Measurements from ENCODE around the gene SEL1L3.

SEL1L3 gene

DNA sequence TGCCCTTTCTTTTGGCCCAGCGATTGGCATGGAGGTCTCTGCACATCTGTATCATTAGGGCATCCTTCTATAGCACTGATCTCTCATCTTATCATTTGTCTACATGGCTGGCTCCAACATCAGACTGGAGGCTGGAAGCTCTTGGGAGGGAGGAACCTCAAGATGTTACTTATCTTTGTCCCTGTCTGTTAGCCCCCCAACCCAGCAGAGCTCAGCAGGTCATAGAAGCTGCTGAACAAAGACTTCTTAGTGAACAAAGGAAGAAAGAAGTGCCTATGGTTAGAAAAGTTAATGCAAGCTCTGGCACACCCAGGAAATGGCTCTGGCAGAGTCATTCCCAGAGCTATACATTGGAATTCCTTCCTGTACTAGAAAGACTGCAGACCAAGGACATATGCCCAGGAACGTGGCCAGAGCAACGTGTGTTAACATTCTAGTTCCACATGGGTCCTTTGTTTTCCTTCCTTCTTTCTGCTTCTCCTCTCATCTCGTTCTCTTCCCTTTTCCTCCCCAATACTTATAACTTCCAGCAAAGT lies 74.0 kb downstream of the SEL1L3 start:
- no peak for DNase-seq (ENCODE audit: low read depth)

DNA sequence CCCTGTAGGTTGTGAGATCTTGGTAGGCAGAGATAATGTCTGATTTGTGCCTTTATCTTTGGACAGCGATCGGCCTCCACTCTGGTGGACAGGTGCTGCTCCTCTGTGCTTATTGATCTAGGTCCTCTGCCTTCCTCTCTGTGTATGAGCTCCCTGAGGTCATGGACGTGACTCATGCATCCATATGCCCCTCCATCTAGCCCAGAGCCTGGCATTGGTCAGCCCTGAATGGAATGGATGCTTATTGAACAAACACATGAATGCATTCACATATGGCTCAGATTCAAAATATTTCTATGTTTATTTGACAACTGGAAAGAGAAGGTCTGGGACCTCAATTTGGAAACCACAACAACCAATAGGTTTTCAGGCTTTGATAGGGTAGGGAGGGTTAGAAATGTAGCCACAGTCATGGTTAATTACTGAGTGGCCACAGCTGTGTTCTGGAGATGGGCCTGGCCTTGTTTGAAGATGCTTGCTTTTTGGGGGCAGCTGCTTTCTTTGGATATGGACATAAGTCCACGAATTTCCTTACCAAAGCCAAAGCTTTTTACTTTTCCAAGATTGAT lies 76.2 kb downstream of the SEL1L3 start:
- no peak for DNase-seq (ENCODE audit: low read depth)

DNA sequence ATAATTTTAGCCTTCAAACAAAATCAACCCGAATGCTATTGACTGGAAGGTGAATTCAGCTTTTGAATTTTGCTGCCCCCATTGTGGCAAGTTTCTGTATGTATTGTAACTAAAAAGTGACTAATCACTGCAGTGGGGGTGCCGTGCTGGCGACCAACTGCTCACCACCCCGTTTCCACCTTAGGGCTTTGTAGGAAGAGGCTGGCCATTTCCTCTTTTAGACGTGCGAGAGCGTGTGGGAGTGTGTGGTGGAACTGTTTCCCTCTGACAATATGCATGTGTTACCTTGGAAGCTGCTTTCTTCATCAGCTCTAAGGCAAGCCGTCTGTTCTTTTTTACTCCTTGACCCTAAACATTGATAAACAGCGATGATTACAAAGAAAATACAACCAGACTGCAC lies 78.8 kb downstream of the SEL1L3 start:
- no peak for DNase-seq (ENCODE audit: low read depth)

DNA sequence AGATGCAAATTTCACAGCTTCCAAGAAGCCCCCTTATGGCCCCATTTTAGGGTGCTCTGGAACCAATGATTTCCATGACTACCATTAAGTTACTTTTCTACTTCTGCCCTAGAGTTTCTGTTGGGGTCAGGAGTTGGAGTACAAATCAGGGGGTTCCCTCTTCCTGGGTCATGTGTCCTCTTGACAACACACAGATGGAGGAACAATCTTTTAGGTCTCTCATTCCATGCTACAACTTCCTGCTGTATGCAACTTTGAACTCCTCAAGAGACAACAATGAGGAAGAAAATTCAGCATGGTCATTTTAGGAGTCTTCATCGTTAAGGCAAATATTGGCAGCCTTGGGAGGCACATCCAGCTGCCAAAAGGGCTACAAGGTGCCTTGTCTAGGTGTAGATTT lies 79.7 kb downstream of the SEL1L3 start:
- DNase-seq (ENCODE audit: low read depth): no peak

DNA sequence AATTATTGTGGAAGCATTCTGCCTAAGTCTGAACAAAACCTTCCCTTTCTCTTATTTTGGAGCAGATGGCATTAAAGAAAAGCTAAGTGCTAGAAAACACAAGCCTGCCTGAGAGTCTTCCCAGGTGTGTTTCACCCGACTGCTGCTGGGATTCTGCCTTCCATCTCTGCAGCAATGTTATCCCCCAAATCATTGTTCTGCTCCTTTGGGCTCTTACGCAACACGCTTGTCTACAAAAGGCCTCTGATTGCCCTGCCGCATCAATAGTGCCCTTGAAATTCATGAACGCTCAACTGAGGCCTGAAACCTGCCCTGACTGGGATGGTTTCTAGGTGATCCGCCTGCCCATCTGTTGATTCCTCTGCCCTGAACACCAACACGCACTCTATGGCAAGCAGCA lies 80.3 kb downstream of the SEL1L3 start:
- DNase-seq (ENCODE audit: low read depth): no peak

DNA sequence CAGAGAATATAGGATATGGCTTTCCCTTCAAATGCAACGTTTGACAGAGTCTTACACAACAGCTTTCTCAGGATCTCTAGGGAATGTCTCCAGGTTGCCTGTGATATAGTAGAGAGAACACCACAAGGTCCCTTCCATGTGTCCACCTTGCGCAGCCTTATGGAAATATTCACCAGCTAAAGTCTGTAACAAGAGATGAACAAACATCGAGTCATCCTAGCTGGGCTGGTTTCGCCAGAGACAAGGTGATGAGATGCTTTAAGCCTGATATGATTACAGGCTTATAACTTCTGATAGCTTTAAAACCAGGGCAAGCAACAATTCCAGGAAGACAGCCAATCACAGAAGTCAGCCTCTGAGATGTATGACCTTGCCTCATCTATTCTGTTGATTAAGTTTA lies 83.8 kb downstream of the SEL1L3 start:
- DNase-seq (ENCODE audit: low read depth): no peak

DNA sequence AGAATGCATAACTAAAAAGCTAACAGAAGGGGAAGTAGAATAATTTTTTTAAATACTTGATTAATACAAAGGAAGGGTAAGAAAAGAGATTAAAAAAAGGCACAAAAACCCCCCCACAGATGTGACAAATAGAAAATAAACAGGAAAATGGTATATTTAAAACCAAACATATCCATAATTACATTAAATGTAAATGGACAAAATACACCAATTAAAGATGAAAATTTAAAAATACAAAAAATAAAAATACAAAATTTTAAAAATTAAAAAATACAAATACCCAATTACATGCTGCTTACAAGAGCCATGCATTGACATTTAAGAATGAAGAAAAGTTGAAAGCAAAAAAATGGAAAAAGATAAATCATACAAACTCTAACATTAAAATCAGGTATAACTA lies 86.0 kb downstream of the SEL1L3 start:
- DNase-seq (ENCODE audit: low read depth): no peak

DNA sequence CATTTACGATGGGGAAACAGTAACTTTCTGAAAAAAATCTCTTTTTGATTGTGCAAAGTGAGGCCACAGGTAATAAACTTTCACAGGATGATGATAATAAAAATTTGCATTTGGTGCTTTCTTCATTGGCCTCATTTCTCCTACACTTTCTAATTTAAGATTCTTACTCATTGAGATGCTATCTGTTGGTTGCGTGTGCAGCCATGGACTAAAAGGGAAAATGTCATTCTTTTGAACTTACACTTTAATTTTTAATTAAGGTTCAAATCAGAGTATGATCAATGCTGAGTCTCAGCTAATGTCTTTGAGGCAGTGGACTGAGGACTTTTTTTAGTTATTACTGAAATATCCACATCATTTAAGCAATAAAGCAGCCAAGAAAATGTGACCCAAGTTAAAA lies 87.6 kb downstream of the SEL1L3 start:
- no peak for DNase-seq (ENCODE audit: low read depth)

DNA sequence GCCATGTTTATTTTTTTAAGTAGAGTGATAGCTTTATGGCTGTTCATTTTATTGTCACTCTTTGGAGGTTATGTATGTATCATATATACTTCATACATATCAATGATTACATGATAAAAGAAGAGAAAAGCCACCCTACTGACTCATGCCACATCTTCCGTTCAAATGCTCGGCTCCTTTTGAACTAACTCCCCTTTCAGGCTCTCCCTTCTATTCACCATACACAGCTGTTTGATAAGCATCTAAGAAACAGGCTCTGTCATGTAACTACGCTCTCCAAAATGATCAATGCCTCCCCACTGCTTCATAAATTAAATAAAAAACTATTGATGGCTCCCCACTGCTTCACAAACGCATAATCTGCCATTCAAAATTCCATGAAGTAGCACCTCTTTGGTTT lies 89.4 kb downstream of the SEL1L3 start:
- no peak for DNase-seq (ENCODE audit: low read depth)

DNA sequence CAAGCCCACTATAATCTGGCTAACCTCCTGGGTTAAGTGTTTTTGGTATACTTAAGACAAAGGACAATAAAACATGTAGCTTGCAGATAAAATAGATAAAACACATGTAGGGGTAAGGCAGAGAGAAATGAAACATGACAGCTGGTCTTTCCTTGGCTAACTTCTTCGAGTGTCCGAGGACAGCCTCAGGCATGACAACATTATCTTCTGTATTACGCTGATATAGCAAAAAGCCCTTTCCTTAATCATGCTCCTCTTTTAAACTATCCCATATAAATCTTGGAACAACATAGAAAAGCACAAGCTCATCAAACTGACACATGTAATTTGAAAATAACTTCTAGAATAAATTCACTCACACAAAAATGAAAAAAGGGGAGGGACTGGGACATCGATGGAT lies 91.1 kb downstream of the SEL1L3 start:
- DNase-seq (ENCODE audit: low read depth): no peak

DNA sequence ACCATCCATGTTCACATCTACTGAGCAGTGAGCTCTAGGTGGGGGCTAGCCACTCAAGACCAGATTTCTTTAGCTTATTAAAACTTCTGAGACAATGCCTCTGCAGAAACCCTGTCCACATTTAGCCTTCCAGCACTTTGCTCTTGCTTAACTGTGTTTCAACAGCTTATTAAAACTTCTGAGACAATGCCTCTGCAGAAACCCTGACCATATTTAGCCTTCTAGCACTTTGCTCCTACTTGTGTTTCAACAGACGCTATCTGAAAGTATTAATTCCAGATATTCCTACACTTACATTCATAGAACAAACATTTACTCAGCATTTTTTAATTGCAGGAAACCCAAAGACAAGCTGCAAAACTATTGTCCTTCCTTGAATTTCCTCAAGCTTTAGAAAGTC lies 91.9 kb downstream of the SEL1L3 start:
- no peak for DNase-seq (ENCODE audit: low read depth)

DNA sequence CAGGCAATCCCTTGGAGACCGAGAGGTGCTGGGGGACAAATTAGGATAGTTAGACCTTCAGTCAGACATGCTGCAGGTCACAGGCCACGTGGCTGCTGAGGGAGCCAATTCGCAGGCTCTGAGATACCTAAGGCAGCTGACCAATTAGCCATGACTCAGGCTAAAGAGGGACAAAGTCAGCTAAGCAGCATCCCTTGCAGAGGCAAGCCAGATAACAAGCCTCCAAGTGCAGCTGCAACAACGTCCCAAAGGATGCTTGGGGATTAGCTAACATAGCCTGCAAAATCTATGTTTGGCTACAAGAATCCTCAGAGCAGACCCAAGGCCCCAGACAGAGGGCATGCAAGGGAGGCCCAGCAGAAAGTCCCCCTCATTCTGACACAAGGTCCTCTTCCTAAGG lies 93.5 kb downstream of the SEL1L3 start:
- DNase-seq (ENCODE audit: low read depth): no peak

DNA sequence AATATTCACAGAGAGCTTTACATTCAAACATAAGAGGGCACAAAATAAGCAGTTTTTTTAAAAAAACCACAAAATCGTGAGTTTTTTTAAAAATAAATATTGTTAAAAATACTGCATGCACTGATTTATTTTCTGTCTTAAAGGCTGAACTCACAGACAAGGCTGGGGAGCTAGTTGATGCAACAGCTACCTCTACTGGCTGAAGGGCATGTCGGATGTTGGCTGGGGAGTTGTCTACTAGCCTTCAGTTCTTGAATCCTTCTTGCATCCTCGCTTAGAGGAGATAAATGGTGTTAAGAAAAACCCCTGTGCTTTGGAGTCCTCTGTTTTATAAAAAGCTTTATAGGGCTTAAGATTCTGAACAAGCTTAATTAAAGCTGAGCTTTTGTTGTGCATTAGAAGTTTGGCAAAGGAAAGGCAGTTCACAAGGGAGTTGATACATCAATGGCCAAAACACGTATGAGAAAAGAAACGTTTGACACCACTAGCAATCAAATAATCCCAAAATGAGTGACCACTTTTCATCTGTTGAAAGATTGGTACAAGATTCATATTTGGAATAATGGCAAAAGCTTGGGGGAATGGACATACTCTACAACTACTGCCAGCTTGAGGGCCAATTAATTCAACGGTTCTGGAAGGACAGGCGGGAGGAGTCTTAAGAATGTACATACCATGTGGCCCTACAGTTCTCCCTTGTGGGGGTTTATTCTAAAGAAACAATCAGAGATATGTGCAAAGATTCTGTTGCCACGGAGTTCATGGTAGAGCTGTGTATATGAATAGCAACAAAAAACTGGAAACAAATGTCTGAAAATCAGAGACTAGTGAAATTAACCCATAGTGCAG lies 94.7 kb downstream of the SEL1L3 start:
- DNase-seq (ENCODE audit: low read depth): no peak

DNA sequence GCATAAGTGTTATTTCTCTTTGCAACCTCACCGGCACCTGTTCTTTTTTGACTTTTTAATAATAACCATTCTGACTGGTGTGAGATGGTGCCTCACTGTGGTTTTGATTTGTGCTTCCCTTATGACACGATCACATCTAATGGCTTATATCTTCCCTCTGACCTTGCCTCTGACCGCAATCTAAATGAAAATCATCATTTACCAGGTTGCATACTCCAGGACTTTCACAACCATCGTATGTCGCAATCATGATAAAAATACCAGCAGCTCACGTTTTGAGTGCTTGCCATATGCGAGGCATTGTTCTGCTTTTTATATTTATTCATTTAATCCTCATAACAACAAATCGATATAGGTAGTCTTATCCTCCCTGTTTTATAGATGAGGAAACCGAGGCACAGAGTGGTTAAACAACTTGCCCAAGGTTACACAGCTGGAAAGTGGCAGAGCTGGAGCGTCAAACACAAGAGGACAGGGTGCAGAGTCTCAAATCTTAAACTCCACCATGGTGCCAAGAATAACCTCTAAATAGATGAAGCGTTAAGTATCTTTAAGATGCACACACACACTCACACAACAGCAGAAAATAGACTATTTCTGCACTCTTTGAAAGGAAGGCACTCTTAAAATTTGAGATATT lies 102.2 kb downstream of the SEL1L3 start:
- no peak for DNase-seq (ENCODE audit: low read depth)

DNA sequence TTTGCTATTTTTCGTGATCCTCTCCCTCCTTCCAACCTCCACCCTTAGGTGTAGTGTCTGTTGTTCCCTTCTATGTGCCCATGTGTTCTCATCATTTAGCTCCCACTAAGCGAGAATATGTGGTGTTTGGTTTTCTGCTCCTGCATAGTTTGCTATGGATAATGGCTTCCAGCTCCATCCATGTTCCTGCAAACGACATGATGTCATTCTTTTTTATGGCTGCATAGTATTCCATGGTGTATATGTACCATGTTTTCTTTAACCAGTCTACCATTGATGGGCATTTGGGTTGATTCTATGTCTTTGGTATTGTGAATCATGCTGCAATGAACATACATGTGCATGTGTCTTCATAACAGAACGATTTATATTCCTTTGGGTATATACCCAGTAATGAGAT lies 102.7 kb downstream of the SEL1L3 start:
- DNase-seq (ENCODE audit: low read depth): no peak

DNA sequence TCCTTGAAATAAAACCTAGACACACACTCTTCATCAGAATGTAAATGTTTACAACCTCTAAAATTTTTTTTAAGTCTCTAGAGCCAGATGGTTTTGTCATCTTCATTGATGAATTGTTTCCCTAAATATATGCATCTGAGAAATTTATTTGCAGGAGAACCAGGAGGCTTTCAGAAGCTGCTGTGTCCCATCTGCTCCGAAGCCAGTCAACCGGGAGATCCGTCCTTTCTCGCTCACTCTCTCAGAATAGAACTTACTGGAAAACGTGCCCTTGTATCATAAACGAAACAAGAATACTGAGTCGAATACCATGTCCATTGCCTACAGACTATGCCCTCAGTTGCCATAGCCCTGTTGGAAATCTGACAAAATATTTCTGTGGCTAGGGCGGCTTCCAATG lies 103.7 kb downstream of the SEL1L3 start:
- DNase-seq (ENCODE audit: low read depth): no peak

DNA sequence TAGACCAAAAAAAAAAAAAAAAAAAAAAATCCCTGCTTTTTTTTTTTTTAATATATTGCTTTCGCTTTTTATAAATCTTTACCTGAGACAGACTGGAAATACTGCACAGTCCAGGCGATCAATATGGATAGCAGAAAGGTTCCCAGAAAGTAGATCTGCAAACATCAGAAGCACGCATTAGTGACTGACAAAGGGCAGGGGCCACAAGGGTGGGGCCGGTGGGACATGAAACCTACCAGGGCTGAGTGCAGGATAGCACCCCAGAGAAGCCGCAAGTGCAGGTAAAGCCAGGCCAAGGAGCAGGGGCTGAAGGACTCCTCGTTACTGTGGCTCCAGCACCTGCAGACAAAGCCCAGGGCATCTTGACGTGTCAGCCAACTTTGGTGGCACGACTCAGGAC lies 105.3 kb downstream of the SEL1L3 start:
- no peak for DNase-seq (ENCODE audit: low read depth)

DNA sequence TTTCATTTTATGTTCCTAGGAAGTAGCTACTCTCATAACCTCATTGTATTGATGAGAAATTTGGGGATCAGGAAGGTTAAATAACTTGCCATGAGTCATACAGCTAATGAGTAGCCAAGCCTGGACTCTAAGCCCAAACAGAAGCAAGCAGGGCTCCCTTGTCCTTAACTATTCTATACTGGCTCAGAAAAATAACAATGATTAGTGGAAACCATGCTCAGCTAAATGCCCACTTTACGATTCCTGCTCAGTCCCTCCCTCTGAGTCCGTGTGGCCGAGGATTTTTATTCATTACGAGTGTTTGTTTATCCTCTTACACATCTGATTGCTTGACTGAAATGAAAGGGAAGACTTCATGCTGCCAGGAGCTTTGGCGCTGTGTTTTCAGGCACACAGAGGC lies 106.3 kb downstream of the SEL1L3 start:
- no peak for DNase-seq (ENCODE audit: low read depth)

DNA sequence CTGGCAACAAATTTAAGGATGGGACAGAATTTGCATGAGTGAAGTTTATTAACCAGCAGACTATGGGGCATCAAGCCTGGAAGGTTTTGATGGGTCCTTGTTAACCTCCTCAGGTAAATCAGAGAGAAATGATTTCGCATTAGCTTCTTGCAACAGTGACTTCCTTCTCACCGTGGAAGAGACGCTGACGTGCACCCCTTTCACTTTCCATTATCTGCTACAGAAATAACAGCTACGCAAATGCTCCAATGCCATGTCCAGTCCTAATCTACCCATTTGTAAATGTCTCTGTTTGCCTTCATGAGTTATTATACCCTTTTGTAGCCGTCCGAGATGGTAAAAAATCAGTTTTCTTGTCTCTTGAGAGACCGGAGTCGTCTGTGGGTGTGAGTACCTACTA lies 106.9 kb downstream of the SEL1L3 start:
- DNase-seq (ENCODE audit: low read depth): no peak

DNA sequence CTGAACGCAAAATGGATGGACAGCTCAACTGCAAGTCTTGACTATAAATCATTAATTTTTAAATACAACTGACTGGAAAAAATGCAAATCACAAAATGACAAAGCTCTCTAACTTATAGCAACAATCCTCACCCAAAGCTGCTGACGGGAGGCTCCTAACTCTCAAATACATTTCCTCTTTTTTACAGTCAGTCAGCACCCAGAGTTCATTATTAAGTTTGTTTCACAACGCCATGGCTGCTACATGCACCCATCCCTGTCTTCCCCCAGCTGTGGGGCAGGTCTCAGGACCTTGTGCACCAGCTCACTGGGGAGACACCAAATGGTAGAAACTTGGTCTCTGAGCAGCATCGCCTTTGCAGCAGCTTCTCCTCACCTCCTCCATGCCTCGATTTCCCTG lies 109.5 kb downstream of the SEL1L3 start:
- DNase-seq (ENCODE audit: low read depth): no peak

DNA sequence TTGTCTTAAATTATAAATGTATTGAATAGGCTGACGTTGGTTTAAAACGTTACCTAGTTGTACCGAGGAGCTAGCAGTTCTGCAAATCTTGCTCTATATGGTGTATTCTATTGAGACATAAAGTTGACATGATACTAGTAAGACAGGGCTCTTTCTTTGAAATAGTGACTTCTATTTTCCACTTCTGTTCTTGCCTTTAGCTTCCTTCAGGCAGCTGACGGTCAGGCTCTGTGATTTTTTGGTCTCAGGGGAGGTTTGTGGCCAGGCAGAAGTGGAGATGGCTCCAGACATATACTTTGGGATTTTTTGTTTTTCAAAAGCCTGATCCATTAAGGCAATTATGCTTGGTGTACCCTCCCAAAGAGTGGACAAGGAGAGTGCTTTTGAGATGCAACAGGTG lies 111.9 kb downstream of the SEL1L3 start:
- DNase-seq (ENCODE audit: low read depth): no peak

DNA sequence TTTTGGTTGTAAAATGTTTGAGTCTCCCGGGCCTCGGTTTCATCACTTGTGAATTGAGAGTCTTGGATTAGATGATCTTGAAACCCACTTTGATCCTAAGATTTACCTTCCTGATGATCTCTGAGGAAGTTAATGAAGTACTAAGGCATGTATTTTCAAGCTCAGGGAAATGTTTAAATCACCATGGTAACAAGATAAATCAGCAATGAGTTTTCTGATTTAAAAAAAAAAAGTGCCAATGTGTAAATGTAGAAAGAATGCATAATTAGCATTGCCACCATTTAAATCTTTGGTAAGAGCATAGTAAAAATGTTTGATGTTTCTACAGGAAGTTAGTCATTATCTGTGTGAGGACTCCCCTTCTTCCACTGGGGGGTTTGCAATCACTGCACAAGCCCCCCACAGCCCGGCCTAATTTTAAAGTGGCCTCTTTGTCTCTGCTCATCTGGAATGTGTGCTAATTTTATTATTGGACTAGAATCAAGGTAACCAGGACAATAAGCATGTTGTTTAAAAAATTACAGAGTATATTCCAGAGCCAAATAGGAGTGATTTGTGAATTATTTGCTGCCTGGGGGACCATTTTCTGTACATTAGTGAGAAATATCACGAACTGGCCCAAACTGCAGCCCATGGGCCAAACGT lies 113.5 kb downstream of the SEL1L3 start:
- no peak for DNase-seq (ENCODE audit: low read depth)

DNA sequence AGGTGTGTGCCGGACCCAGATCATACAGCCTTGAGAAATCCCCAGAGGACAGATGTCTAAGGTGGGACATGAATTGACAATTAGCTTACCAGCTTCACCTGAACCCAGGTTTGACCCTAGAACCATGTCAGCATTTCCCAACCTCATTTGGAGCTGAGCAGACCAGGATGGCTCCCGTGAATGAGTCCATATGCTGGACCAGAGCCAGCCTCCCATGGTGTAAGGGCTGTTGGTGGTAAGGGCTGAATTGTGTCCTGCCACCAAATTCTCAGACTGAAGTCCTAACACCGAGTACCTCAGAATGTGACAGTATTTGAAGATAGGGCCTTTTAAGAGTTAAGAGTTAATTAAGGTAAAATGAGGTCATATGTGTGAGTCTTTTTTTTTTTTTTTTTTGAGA lies 118.8 kb downstream of the SEL1L3 start:
- no peak for DNase-seq (ENCODE audit: low read depth)
